CD4-positive, alpha-beta T cell (primary cell): ENCODE data around the gene PRTG. TPM values are rescaled to one million over a fixed set of nuclear protein-coding genes. Genes with fewer than 3 reads are reported as not detected.
"Not testable (repeated sequence)": the region's sequence is repeated elsewhere in the genome, so short reads cannot be mapped to it uniquely, and the experiment has no call there.

Source experiments
- ATAC-seq: fragments of 200-7000 bp; cut with Tn5 transposase; one replicate; pipeline ENCODE4 v1.10.0; 2022; ENCODE audit warnings: mild to moderate bottlenecking; ENCODE audit not compliant: poor library complexity
- CTCF ChIA-PET: fragments of 350-600 bp; sonication (Branson Sonifier 250); formaldehyde crosslinking; loops from one replicate; lab custom pipeline; 2021; ENCODE audit warnings: antibody characterized with exemption, inconsistent platforms; lab: Charles Lee
- POLR2A ChIA-PET: fragments of 350-600 bp; sonication (Branson Sonifier 250); formaldehyde crosslinking; loops from one replicate; lab custom pipeline; 2021; ENCODE audit warnings: antibody characterized with exemption, inconsistent platforms; lab: Charles Lee
- DNase-seq, 14 experiments: peaks; one replicate each; pipeline ENCODE4 v3.0.0-alpha.2; 2013 to 2020; ENCODE audit warnings: mixed read lengths in 2 of 14
- H3K27ac ChIP-seq, 2 donors: one replicate each; pipeline versions ENCODE4 v1.5.1 to v1.7.0; 2013; ENCODE audit warnings: low read length in 2 of 2, low read depth in 1 of 2, mild to moderate bottlenecking in 1 of 2
- H3K27me3 ChIP-seq, 2 experiments: 1 replicate in 1 of 2; 2 replicates in 1 of 2; pipeline versions ENCODE4 v1.6.1 to v1.7.0; 2013; ENCODE audit warnings: low read length in 2 of 2, control low read depth in 1 of 2, mild to moderate bottlenecking in 1 of 2, moderate library complexity in 1 of 2; ENCODE audit not compliant: insufficient read depth in 2 of 2, control insufficient read depth in 1 of 2
- H3K36me3 ChIP-seq: one replicate; pipeline ENCODE4 v1.6.1; 2013; ENCODE audit warnings: low read length, control low read depth; ENCODE audit not compliant: insufficient read depth
- H3K4me1 ChIP-seq: one replicate; pipeline ENCODE4 v1.6.1; 2013; ENCODE audit warnings: low read length, control low read depth; ENCODE audit not compliant: insufficient read depth
- H3K4me3 ChIP-seq: one replicate; pipeline ENCODE4 v1.5.1; 2013; ENCODE audit warnings: mild to moderate bottlenecking, low read length, moderate library complexity
- H3K9me3 ChIP-seq, 2 experiments: 1 replicate in 1 of 2; 2 replicates in 1 of 2; pipeline versions ENCODE4 v1.6.1 to v1.7.0; 2013; ENCODE audit warnings: low read length in 2 of 2, mild to moderate bottlenecking in 2 of 2, control low read depth in 1 of 2, moderate library complexity in 1 of 2; ENCODE audit not compliant: control insufficient read depth in 1 of 2, insufficient read depth in 1 of 2
- H3K27ac Mint-ChIP-seq: one replicate; pipeline ENCODE4 v1.8.0; 2020; ENCODE audit warnings: mixed read lengths
- H3K27me3 Mint-ChIP-seq: one replicate; pipeline ENCODE4 v1.8.0; 2021; ENCODE audit warnings: mixed read lengths
- H3K36me3 Mint-ChIP-seq: one replicate; pipeline ENCODE4 v1.8.0; 2021; ENCODE audit warnings: low read depth, mixed read lengths
- H3K4me1 Mint-ChIP-seq: one replicate; pipeline ENCODE4 v1.8.0; 2021; ENCODE audit warnings: low read depth, mixed read lengths
- H3K4me3 Mint-ChIP-seq: one replicate; pipeline ENCODE4 v1.8.0; 2020; ENCODE audit warnings: mild to moderate bottlenecking, mixed read lengths
- H3K9me3 Mint-ChIP-seq: one replicate; pipeline ENCODE4 v1.8.0; 2020; ENCODE audit warnings: mixed read lengths
- intact Hi-C, 2 experiments: fragments of 100-400 bp; cut with DNase I in 1 of 2; cut with micrococcal nuclease in 1 of 2; formaldehyde crosslinking; loops; one replicate each; pipeline versions ENCODE4 v1.15.1 to v1.9.0; 2023 to 2025; cut with DNase I, micrococcal nuclease
- total RNA-seq, 174 experiments: library from RNA in 2 of 174; stranded (reverse) in 2 of 174; gene quantifications; one replicate each; pipeline ENCODE4 v1.2.3 and lab custom pipeline; 2021 to 2026
- TF ChIP-seq, protein P1 (sequence below): fragments of 200-600 bp; IDR thresholded peaks from one replicate; pipeline ENCODE4 v1.8.0; 2022; ENCODE audit warnings: antibody characterized with exemption, mild to moderate bottlenecking

The PRTG gene
- total RNA-seq, 2 experiments from 2014 or later, result not detected

DNA sequence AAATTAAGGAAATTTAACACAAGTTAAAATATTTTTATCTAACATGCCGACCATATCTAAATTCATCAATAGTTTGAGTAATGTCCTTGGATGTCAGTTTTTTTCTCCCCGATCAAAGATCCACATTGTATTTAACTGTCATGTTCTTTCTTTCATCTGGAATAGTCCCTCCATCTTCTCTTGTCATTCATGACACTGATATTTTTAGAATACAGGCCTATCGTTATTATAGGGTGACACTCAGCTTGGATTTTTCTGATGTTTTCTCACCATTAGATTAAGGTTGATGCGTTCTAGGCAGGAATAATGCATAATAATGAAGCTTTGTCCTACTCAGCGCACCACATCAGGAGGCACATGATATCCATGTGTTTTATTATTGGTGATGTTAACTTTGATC, 141.6 kb downstream of the PRTG start:
- Mint-ChIP-seq H3K4me3 (no peak overlapping the region), H3K27me3 (peaks cover 21% of the 10 kb centered on the region), H3K27ac (no peak overlapping the region), H3K9me3 (no peaks in the 10 kb centered on the region), H3K36me3 (no peaks in the 10 kb centered on the region), H3K4me1 (no peaks in the 10 kb centered on the region)
- TF ChIP-seq, protein P1, sequence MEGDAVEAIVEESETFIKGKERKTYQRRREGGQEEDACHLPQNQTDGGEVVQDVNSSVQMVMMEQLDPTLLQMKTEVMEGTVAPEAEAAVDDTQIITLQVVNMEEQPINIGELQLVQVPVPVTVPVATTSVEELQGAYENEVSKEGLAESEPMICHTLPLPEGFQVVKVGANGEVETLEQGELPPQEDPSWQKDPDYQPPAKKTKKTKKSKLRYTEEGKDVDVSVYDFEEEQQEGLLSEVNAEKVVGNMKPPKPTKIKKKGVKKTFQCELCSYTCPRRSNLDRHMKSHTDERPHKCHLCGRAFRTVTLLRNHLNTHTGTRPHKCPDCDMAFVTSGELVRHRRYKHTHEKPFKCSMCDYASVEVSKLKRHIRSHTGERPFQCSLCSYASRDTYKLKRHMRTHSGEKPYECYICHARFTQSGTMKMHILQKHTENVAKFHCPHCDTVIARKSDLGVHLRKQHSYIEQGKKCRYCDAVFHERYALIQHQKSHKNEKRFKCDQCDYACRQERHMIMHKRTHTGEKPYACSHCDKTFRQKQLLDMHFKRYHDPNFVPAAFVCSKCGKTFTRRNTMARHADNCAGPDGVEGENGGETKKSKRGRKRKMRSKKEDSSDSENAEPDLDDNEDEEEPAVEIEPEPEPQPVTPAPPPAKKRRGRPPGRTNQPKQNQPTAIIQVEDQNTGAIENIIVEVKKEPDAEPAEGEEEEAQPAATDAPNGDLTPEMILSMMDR, result no peak
- ATAC-seq (no peak), DNase-seq (no peak)
- peaks cover 0 to 5% of the 10 kb centered on the region in 2 experiments for H3K9me3 ChIP-seq
- POLR2A ChIA-PET, result no interaction called here
- H3K27me3 ChIP-seq, result no peaks in the 10 kb centered on the region
- H3K4me3 ChIP-seq, result no peak overlapping the region
- CTCF ChIA-PET, result no interaction called here
- H3K36me3 ChIP-seq, result no peaks in the 10 kb centered on the region
- H3K27ac ChIP-seq, result no peak overlapping the region
- intact Hi-C loops, result no loop called here
- no peaks in the 10 kb centered on the region for H3K4me1 ChIP-seq

DNA sequence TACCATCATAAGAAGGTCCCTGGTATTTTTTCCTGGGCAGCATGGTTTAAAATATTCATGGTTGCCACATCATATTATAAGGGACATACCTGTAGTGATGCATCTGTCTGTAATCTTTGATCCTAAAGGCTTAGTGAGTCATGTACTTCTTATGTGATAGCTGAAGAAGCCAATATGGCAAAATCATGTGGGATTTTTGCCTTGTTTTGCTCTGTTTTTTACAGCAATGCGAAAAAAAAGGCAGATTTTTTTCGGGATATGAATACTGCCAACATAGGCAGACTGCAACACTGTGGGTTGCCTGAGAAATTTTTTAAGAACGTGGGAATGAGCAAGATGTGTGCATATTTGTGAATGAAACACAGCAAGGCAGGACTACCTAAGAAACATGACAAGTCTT, 143.5 kb downstream of the PRTG start:
- DNase-seq, result no peak
- Histone ChIP-seq H3K36me3 (no peaks in the 10 kb centered on the region), H3K27ac (no peak overlapping the region), H3K9me3 (peaks cover 0 to 3% of the 10 kb centered on the region in 2 experiments), H3K4me1 (no peaks in the 10 kb centered on the region), H3K4me3 (no peak overlapping the region), H3K27me3 (no peaks in the 10 kb centered on the region)
- TF ChIP-seq, protein P1, result no peak
- H3K36me3 Mint-ChIP-seq, result no peaks in the 10 kb centered on the region
- intact Hi-C loops, result no loop called here
- POLR2A ChIA-PET, result no interaction called here
- H3K9me3 Mint-ChIP-seq, result no peaks in the 10 kb centered on the region
- no peak overlapping the region for H3K27ac Mint-ChIP-seq
- CTCF ChIA-PET, result no interaction called here
- H3K4me1 Mint-ChIP-seq, result no peaks in the 10 kb centered on the region
- ATAC-seq, result no peak
- H3K4me3 Mint-ChIP-seq, result no peak overlapping the region
- peaks cover 25% of the 10 kb centered on the region for H3K27me3 Mint-ChIP-seq

DNA sequence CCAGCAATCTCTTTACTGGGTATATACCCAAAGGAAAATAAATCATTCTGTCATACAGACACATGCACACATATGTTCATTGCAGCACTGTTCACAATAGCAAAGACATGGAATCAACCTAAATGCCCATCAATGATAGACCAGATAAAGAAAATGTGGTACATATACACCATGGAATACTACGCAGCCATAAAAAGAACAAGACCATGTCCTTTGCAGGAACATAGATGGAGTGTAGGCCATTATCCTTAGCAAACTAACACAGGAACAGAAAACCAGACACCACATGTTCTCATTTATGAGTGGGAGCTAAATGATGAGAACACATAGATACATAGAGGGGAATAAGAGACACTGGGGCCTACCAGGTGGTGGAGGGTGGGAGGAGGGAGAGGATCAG, 149.9 kb downstream of the PRTG start:
- DNase-seq, H3K36me3 ChIP-seq, H3K4me3 ChIP-seq, H3K9me3 ChIP-seq, H3K4me1 ChIP-seq, H3K36me3 Mint-ChIP-seq, ATAC-seq, POLR2A ChIA-PET, H3K9me3 Mint-ChIP-seq, H3K4me1 Mint-ChIP-seq, intact Hi-C loops, CTCF ChIA-PET, H3K27ac ChIP-seq, H3K27ac Mint-ChIP-seq, H3K4me3 Mint-ChIP-seq: not testable (repeated sequence)
- peaks cover 14 to 22% of the 10 kb centered on the region in 2 experiments for H3K27me3 ChIP-seq
- peaks cover 46% of the 10 kb centered on the region for H3K27me3 Mint-ChIP-seq

DNA sequence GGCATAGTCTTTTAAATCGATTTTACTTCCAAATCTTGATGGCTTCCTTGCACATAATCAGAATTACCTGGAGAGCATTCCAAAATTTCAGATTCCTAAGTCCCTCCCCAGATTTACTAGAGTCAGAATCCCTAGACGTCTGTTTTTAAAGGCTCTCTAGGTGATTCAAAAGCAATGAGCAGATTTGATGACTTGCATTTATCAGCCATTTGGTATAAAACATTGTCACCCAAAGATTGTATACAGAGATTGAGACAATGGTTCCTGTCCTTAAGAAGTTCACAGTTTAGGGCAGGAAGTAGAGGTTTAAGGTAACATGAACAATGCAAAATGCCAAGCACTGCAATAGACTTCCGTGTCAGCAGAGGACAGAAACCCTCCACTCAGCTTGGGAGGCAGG, 152.2 kb downstream of the PRTG start:
- ChIA-PET CTCF (no interaction called here), POLR2A (no interaction called here)
- H3K9me3 Mint-ChIP-seq, result no peaks in the 10 kb centered on the region

More for the DNA sequence above, 152.2 kb downstream of the PRTG start:
- ATAC-seq (no peak), DNase-seq (no peak)
- Histone ChIP-seq H3K4me1 (peaks cover 10% of the 10 kb centered on the region), H3K27me3 (peaks cover 26 to 42% of the 10 kb centered on the region in 2 experiments), H3K36me3 (no peaks in the 10 kb centered on the region), H3K4me3 (no peak overlapping the region), H3K9me3 (peaks cover 0 to 8% of the 10 kb centered on the region in 2 experiments), H3K27ac (no peak overlapping the region)
- Mint-ChIP-seq H3K4me3 (no peak overlapping the region), H3K36me3 (no peaks in the 10 kb centered on the region), H3K27me3 (peaks cover 38% of the 10 kb centered on the region), H3K4me1 (no peaks in the 10 kb centered on the region), H3K27ac (no peak overlapping the region)
- TF ChIP-seq, protein P1, result no peak
- intact Hi-C loops, result no loop called here
